ENCODE data around the gene CHID1.

Gene CHID1

DNA sequence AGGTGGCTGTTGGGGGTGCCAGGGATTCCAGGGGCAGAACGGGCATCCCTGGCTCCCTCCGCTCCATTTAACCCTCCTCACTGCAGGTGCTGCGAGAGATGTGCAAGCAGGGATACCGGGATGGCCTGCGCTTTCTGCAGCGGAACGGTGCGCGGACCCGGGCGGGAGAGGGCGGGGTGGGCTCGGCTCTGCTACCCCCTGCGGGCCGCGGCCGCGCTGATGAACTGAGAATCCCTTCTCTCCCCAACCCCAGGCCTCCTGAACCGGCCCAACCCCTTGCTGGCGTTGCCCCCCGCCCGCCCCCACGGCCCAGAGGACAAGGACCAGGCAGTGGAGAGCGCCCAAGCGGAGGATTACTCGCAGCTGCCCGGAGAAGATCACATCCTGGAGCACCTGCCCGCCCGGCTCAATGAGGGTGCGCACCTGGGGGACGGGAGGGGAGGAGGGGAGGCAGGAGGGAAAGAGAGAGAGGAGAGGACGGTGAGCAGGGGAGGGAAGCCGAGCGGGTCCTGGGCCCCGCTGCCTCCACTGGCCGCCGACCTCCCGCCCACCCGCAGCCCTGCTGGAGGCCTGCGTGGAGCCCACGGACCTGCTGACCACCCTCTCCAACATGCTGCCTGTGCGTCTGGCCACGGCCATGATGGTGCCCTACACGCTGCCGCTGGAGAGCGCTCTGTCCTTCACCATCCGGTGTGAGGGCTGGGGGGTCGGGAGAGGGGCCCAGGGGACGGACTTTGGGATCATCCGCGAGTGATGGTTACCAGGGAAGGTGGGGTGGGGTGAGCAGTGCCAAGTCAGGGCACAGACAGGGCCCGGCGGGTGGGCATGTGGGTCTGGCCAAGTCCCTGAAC is 86.9 kb downstream of the CHID1 start:
- DNase-seq (ENCODE audit: low read depth), result no peak

DNA sequence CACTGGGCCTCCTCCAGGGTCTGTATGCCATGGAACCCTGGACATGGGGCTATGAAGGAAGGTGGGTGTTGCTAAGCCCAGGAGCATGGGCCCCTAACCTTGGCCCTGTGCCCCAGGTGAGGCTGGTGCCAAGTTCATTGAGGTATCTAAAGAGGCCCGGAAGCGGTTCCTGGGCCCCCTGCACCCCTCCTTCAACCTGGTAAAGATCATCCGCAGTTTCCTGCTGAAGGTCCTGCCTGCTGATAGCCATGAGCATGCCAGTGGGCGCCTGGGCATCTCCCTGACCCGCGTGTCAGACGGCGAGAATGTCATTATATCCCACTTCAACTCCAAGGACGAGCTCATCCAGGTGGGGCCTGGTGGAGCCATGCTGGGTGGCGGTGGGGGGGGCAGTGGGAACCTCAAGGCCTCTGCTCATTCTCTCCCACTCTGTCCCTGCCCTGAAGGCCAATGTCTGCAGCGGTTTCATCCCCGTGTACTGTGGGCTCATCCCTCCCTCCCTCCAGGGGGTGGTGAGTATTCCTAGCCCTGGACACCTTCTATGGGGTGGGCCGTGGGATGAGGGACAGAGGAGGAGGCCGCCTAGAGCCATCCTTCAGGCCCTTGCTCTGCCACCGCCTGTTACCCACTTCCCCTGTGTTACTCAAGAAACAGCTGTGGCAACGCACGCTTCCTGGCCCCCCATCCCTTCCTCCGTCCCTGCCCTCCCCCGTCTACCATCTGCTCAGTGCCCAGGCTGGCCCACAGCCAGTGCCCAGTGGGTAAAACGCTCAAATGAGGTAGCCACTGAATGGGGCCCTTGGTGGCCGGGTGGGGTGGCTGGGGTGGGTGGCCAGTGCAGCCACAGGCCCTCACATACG is 88.9 kb downstream of the CHID1 start:
- DNase-seq (ENCODE audit: low read depth), result no peak

DNA sequence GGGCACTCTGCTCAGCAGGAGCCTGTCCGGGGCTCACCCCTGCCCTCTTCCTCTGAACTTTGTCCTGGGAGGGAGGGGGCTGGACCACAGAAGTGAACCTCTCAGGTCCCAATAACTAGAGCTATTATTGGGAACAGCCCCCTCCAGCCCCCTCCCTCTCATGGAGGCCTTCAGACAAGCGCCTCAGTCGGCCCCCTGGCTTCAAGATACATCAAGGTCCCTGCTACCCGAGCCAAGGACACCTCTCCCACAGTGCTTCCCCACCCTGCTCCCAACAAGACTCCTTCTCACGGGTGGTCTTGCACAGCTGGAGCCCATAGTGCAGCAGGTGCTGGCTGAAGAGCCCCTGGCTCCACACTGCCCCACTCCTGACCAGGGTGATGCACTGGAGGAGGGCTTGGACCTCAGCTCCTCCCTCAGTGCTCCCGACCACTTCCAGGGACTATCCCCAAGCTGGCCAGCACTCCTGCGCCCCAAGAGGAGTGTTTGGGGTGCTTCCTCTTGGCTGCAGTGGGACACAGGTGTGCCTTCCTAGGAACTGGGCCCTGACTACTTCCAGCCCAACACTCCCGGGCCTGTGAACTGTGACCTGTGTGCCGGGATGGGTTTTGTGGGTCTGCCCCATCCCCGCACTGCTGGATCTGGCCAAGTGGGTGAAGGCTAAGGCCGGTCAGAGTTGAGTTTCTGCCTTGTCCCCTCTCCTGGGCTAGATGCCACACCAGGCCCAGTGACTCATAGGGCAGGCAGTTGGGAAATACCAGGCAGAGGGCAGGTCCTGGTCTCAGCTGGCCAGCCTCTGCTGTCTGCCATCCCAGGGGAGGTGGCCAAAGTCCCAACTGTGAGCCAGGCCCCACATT is 89.7 kb downstream of the CHID1 start:
- DNase-seq (ENCODE audit: low read depth), result no peak

DNA sequence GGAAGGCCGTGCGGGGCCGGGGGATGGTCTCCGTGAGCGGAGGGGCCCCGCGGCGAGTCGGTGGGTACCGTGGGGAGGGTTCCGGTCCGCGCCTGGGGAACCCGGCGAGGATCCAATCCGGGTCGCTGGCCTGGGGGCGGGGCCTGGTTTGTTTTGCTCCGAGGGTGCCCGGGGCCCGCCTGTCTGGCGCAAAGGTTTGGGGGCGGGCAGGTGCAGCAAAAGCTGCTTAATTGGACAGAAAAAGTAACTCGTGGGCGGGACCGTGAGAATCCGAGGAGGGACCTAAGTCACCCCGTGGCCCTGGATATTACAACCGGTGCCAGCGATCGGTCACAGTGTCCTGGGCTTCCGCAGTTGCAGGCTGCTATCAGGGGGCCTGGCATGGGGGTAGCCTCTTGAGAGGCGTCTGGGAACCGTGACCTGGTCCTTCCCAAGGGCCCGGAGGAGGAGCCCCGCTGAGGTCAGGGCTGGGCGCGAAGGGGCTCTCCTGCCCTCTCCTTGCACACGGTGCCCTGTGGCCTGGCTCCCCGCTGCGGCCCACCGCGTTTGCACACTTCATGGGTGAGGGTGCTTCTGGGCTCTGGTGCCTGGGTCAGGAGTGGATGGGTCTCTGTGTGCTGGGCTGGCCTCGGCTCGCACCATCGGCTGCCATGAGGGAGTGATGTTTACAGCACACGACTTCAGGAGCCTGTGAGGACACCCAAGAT is 90.5 kb downstream of the CHID1 start:
- DNase-seq (ENCODE audit: low read depth), result peak; percentile 89

DNA sequence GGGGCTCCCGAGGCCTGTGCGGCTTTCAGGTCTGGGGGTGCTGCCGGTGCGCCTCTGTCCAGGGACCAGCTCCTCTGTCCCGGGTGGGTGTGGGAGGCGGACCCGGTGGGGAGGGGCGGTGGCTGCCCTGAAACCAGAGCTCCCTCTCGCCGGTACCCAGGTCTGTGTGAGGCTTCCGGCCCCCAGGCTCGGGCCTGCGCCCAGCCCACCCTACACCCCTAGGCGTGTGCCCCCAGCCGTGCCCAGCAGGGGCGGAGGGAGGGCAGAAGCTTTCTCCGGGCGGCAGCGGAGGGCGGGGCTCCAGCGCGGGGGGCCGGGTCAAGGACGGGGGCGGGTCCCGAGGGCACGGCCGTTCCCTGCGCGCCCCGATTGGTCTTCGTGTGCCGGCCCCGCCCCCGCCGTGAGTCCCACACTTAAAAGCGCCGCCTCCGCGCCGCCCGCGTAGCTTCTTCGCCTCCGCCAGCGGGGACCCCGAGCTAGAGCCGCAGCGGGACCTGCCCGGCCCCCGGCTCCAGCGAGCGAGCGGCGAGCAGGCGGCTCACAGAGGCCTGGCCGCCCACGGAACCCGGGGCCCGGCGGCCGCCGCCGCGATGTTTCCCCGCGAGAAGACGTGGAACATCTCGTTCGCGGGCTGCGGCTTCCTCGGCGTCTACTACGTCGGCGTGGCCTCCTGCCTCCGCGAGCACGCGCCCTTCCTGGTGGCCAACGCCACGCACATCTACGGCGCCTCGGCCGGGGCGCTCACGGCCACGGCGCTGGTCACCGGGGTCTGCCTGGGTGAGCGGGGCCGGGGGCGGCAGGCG is 91.3 kb downstream of the CHID1 start:
- DNase-seq (ENCODE audit: low read depth), result peak; percentile 88

DNA sequence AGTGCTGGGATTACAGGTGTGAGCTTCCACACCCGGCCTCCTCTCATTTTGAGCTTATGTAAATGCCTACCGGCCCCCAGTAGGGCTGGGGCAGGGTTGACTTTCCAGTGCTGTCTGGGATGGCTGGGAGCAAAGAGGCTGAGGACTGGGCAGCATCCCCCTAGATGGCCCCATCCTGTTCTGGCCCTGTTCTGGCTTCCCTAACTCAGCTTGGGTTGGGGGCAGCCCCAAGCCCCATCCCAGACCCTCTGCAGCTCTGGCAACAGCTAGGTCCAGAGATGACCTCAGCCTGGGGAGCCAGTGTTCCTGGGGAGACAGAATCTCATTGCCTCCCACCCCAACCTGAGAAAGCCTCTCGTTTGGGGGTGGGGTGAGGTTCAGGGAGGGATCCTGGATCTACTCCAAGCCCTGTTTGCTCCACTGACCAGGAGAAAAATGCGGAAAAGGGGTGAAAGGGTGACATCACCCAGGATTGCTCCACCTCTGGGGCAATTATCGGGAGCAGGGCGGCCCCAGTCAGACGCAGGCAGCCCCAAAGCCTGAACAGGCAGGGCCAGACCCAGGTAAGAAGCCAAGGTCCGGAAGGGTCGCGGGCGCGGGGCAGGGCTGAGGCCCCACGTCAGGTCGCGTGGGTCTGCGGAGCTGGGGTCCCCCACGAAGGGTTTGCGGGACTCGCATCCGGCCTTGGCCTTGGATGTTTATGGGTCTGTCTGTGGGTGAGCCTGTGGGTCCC is 92.0 kb downstream of the CHID1 start, which contains the start of gene PNPLA2:
Gene PNPLA2 (plus strand): TSS at position 519 of the 733 bp plus-strand sequence. CDS start 805 bp downstream, outside the sequence.
- no peak for DNase-seq (ENCODE audit: low read depth)

Measured in activated T-cell treated with anti-CD3 and anti-CD28 coated beads for 24 hours (primary cell).